Liver (tissue), 9 donors: ENCODE data around the gene STRA8. TPM values are rescaled to one million over a fixed set of nuclear protein-coding genes. Genes with fewer than 3 reads are reported as not detected.
A peak's percentile ranks its signal among the peaks of the same experiment; 100 is the strongest.

Experiments used
- DNase-seq: peaks from one replicate; pipeline ENCODE4 v3.0.0-alpha.2; 2017; ENCODE audit warnings: low spot score
- H3K27ac ChIP-seq, 2 donors: one replicate each; pipeline ENCODE4 v1.7.0; 2013; ENCODE audit warnings: inconsistent platforms in 2 of 2, low read length in 2 of 2, control low read depth in 1 of 2, low read depth in 1 of 2, mild to moderate bottlenecking in 1 of 2
- H3K27me3 ChIP-seq, 4 donors: one replicate each; pipeline versions ENCODE4 v1.6.1 to v1.7.0; 2013; ENCODE audit warnings: low read length in 3 of 4, inconsistent platforms in 1 of 4, mild to moderate bottlenecking in 1 of 4, moderate library complexity in 1 of 4; ENCODE audit not compliant: control insufficient read depth in 4 of 4, insufficient read depth in 4 of 4
- H3K36me3 ChIP-seq, 4 donors: one replicate each; pipeline versions ENCODE4 v1.6.1 to v1.7.0; 2013; ENCODE audit warnings: low read length in 3 of 4, mild to moderate bottlenecking in 3 of 4, low read depth in 1 of 4, moderate library complexity in 1 of 4; ENCODE audit not compliant: control insufficient read depth in 4 of 4, insufficient read depth in 3 of 4
- H3K4me1 ChIP-seq, 4 donors: one replicate each; pipeline versions ENCODE4 v1.6.1 to v1.7.0; 2013; ENCODE audit warnings: low read length in 3 of 4, mild to moderate bottlenecking in 3 of 4, moderate library complexity in 1 of 4; ENCODE audit not compliant: control insufficient read depth in 4 of 4, insufficient read depth in 4 of 4
- H3K4me3 ChIP-seq, 3 donors: one replicate each; pipeline versions ENCODE4 v1.6.1 to v1.7.0; 2013; ENCODE audit warnings: low read length in 3 of 3, control low read depth in 1 of 3, low read depth in 1 of 3, mild to moderate bottlenecking in 1 of 3
- H3K9ac ChIP-seq, 2 donors: one replicate each; pipeline ENCODE4 v1.7.0; 2013; ENCODE audit warnings: low read length in 2 of 2, mild to moderate bottlenecking in 2 of 2, moderate library complexity in 2 of 2, control low read depth in 1 of 2, low read depth in 1 of 2
- H3K9me3 ChIP-seq, 4 donors: one replicate each; pipeline versions ENCODE4 v1.6.1 to v1.7.0; 2013; ENCODE audit warnings: low read length in 3 of 4; ENCODE audit not compliant: control insufficient read depth in 4 of 4
- ATF3 ChIP-seq: IDR thresholded peaks from 2 replicates; pipeline ENCODE4 v1.6.1; 2016; ENCODE audit warnings: antibody characterized with exemption
- CTCF ChIP-seq: fragments of 150-350 bp; IDR thresholded peaks from 2 replicates; pipeline ENCODE4 v1.5.1; 2017; ENCODE audit warnings: improper control_type of control experiment, low read depth, low read length; ENCODE audit not compliant: missing input control
- EGR1 ChIP-seq, 2 donors: IDR thresholded peaks; 2 replicates each; pipeline ENCODE4 v1.6.1; 2016 to 2018; ENCODE audit warnings: antibody characterized with exemption in 2 of 2, low read depth in 2 of 2
- GABPA ChIP-seq, 2 donors: IDR thresholded peaks in 1 of 2; conservative IDR thresholded peaks in 1 of 2; 2 replicates each; pipeline ENCODE4 v1.6.1; 2016; ENCODE audit warnings: antibody characterized with exemption in 2 of 2, mild to moderate bottlenecking in 1 of 2, moderate library complexity in 1 of 2
- HNF4A ChIP-seq, 2 donors: conservative IDR thresholded peaks; 2 replicates each; pipeline ENCODE4 v1.6.1; 2016; ENCODE audit warnings: antibody characterized with exemption in 2 of 2, mild to moderate bottlenecking in 2 of 2
- HNF4G ChIP-seq: IDR thresholded peaks from 2 replicates; pipeline ENCODE4 v1.6.1; 2016; ENCODE audit warnings: antibody characterized with exemption
- JUND ChIP-seq, 2 donors: IDR thresholded peaks; 2 replicates each; pipeline ENCODE4 v1.6.1; 2016; ENCODE audit warnings: antibody characterized with exemption in 2 of 2
- MAX ChIP-seq: IDR thresholded peaks from 2 replicates; pipeline ENCODE4 v1.6.1; 2016; ENCODE audit warnings: antibody characterized with exemption
- NR2F2 ChIP-seq: IDR thresholded peaks from 2 replicates; pipeline ENCODE4 v1.6.1; 2016; ENCODE audit warnings: antibody characterized with exemption
- RAD21 ChIP-seq, 2 donors: IDR thresholded peaks; 2 replicates each; pipeline ENCODE4 v1.6.1; 2016; ENCODE audit warnings: antibody characterized with exemption in 2 of 2, mild to moderate bottlenecking in 2 of 2
- RXRA ChIP-seq, 2 donors: IDR thresholded peaks; 2 replicates each; pipeline ENCODE4 v1.6.1; 2017 to 2018; ENCODE audit warnings: antibody characterized with exemption in 2 of 2, mild to moderate bottlenecking in 1 of 2
- SP1 ChIP-seq: IDR thresholded peaks from 2 replicates; pipeline ENCODE4 v1.6.1; 2018; ENCODE audit warnings: antibody characterized with exemption, mild to moderate bottlenecking
- TAF1 ChIP-seq: conservative IDR thresholded peaks from 2 replicates; pipeline ENCODE4 v1.6.1; 2016; ENCODE audit warnings: antibody characterized with exemption, mild to moderate bottlenecking
- YY1 ChIP-seq: IDR thresholded peaks from 2 replicates; pipeline ENCODE4 v1.6.1; 2016; ENCODE audit warnings: antibody characterized with exemption, mild to moderate bottlenecking
- ZBTB33 ChIP-seq: IDR thresholded peaks from 2 replicates; pipeline ENCODE4 v1.6.1; 2016; ENCODE audit warnings: antibody characterized with exemption
- WGBS: extraction: QIAGEN DNeasy Blood & Tissue Kit; methylation state at CpG from one replicate; pipeline ENCODE4 v1.1.7; 2013; 5-methylcytosine and 5-hydroxymethylcytosine counted together
- polyA plus RNA-seq, 2 donors: library from polyadenylated mRNA; stranded (reverse) in 1 of 2; unstranded in 1 of 2; fragments of 200-250 nt in 1 of 2; fragments of >200 nt in 1 of 2; fragmentation: Nextera tagmentation in 1 of 2; extraction: Ambion mirVana in 1 of 2; gene quantifications; one replicate each; pipeline versions ENCODE4 v1.2.1 to v1.2.3, GENCODE V29; 2013 to 2015
- total RNA-seq, 2 donors: library from RNA; depleted of rRNA; stranded (reverse); fragments of >200 nt; gene quantifications; one replicate each; pipeline ENCODE4 v1.2.3, GENCODE V29; 2014
- donor health status: healthy.
- donor health status: healthy.
- donor health status: healthy.
- donor health status: healthy.
- donor health status: healthy.

STRA8 gene
- total and polyA plus RNA-seq, 4 donors = 0.14 TPM; not detected in 3

- TF ChIP-seq CTCF = no peak
- no peak for TF ChIP-seq JUND (IDR thresholded peaks at IDR 0.05)
- TF ChIP-seq YY1 = no peak
Observed at GRCh38 chr7:135236727-135237126, 3.1 kb downstream of the STRA8 start (continued).

GRCh38 chr7:135238112-135238744 is 4.6 kb downstream of the STRA8 start:
- Histone ChIP-seq H3K4me1 (no peaks in the 10 kb centered on the region), H3K9ac (no peak overlapping the region), H3K27me3 (no peaks in the 10 kb centered on the region), H3K36me3 (no peaks in the 10 kb centered on the region), H3K4me3 (no peak overlapping the region), H3K27ac (no peak overlapping the region), H3K9me3 (no peaks in the 10 kb centered on the region)
- WGBS = 89% methylated on average over 11 of the region's 11 CpGs
- peak; percentile 36 for DNase-seq
- no peak for TF ChIP-seq EGR1 (IDR thresholded peaks at IDR 0.05; ENCODE audit: low read depth in 2 of 2)
- TF ChIP-seq TAF1 = no peak

GRCh38 chr7:135239263-135239662 is 5.6 kb downstream of the STRA8 start:
- DNase-seq = no peak
- H3K9ac ChIP-seq = no peak overlapping the region
- H3K4me1 ChIP-seq = no peaks in the 10 kb centered on the region
- no peak overlapping the region for H3K27ac ChIP-seq
- no peak for TF ChIP-seq HNF4A (conservative IDR thresholded peaks at IDR 0.05)
- TF ChIP-seq TAF1 = no peak
- no peak for TF ChIP-seq YY1
- TF ChIP-seq RXRA (IDR thresholded peaks at IDR 0.05) = no peak
- WGBS = 95% methylated on average over 7 of the region's 7 CpGs
- H3K9me3 ChIP-seq = no peaks in the 10 kb centered on the region
- H3K36me3 ChIP-seq = no peaks in the 10 kb centered on the region
- H3K4me3 ChIP-seq = no peak overlapping the region
- no peaks in the 10 kb centered on the region for H3K27me3 ChIP-seq

GRCh38 chr7:135240441-135240840 is 6.8 kb downstream of the STRA8 start:
- H3K9me3 ChIP-seq = no peaks in the 10 kb centered on the region
- H3K36me3 ChIP-seq = no peaks in the 10 kb centered on the region
- H3K4me3 ChIP-seq = no peak overlapping the region
- H3K9ac ChIP-seq = no peak overlapping the region
- no peak for TF ChIP-seq RAD21 (IDR thresholded peaks at IDR 0.05)
- TF ChIP-seq SP1 = no peak
- no peak for TF ChIP-seq JUND (IDR thresholded peaks at IDR 0.05)
- TF ChIP-seq ZBTB33 = no peak
- no peak for TF ChIP-seq MAX
- no peak for TF ChIP-seq GABPA (IDR thresholded peaks at IDR 0.05 in 1 of 2, conservative IDR thresholded peaks at IDR 0.05 in 1 of 2)
- no peak for TF ChIP-seq NR2F2
- TF ChIP-seq HNF4G = no peak
- TF ChIP-seq ATF3 = no peak
- no peak for TF ChIP-seq TAF1
- no peak for TF ChIP-seq YY1
- DNase-seq = no peak
- H3K27ac ChIP-seq = no peak overlapping the region
- H3K27me3 ChIP-seq = no peaks in the 10 kb centered on the region
- whole genome bisulfite sequencing = 81% methylated on average over 9 of the region's 9 CpGs
- H3K4me1 ChIP-seq = no peaks in the 10 kb centered on the region
